GM19238 (cell line): ENCODE results near the gene FADS6.
A peak's percentile ranks its signal among the peaks of the same experiment; 100 is the strongest.

Experiments used
- DNase-seq: peaks from one replicate; pipeline ENCODE4 v3.0.0; 2011; ENCODE audit warnings: low spot score; ENCODE audit not compliant: insufficient read length

Gene FADS6

DNA sequence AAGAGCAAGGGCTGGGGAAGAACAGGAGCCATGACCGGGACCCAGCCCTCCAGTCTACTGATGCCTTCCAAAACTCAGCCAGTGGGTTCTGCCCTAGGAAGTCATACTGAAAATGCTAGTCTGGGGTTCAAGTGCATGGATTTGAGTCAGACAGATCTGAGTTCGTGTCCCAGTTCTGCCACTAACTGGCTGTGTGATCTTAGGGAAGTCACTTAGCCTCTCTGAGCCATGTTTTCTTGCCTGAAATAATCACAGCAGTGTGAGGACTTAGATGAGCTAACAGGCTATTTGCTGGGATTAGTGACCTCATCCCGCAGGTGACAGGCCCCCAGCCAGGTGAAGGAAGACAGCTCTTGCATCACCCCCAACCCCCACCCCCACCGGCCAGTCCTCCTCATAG lies 38.1 kb downstream of the FADS6 start:
- no peak for DNase-seq

DNA sequence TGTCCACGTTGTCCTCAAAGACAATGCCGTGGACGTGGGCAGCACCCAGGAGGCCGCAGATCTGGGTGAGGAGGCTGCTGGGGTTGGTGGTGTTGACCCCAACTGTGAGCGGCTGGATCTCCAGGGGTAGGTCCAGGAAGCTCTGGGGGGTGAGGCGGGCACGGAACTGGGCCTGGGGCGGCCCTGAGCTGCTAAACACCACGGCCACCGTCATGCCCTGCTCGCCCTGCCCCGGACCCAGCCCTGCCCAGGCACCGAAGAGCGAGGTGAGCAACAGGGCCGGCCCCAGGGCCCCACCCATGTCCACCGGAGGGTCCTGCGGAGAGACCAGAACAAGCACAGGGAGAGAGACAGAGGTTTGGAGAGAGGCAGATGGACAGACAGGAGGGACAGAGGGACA lies 38.6 kb downstream of the FADS6 start:
- no peak for DNase-seq

DNA sequence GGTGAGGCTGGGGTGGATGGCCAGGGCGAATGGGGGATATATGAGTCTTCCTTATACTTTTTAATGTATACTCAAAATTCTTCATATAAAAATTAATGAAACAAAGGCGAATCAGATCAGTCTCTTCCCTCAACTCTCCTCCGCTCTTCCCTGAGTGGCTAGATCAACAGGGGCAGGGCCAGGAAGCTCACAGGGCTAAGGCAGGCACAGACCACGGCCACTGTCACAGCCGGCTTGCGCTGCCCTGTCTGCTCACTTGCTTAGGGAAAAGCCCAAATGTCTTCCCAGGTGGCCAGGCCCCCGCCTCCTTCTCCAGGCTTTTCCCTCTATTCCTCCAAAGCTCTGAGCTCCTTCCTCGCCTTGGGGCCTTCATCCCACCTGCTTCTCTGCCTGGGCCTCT lies 39.8 kb downstream of the FADS6 start:
- no peak for DNase-seq

DNA sequence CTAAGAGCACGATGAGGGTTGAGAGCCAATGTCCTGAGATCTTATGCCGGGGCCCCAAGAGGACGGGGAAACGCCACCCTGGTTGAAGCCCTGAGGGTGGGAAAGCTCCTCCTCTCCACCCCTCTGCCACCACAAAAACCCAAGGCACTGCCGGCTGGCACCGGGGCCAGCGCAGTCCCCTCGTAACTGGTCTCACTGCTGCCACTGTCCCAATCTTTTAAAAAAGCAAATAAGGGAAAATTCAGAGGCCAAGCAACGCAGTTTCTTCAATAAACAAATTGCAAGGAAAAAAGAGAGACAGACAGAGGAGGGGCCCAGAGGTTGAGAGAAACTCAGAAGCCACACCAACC lies 40.4 kb downstream of the FADS6 start:
- no peak for DNase-seq

DNA sequence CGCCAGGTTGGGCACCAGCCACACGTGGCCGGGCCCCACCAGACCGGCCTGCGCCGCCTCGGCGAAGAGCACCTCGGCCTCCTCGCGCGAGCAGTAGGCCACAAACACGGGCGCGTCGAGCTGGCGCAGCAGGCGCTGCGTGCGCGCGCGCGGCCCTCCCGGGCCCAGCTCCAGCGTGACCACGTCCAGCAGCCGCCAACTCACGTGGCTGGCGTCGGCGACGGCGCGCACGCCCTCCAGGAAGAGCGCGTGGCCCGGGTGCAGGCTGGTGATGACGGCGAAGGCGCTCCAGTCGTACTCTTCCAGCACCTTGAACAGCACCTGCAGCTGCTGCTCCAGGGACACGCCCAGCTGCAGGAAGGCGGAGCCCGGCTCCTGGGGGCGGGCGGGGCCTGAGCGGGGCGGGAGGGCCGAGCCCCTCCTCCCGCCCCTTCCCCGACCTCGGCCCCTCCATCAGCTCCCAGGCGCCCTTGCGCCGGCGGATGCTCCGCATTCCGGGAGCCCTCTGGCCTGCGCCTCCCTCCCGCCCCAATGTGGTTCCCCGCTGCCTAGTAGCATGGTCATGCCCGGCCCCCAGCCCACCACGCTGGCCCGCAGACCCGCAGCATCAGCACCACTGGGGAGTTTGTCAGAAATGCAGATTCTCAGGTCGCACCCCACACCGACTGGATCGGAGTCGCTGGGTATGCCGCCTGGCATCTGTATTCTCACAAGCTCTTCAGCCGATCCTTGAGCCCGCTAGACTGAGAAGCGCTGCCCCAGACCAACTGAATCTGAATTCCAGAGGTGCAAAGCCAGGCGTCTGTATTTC lies 41.0 kb downstream of the FADS6 start:
- peak; percentile 76 for DNase-seq

DNA sequence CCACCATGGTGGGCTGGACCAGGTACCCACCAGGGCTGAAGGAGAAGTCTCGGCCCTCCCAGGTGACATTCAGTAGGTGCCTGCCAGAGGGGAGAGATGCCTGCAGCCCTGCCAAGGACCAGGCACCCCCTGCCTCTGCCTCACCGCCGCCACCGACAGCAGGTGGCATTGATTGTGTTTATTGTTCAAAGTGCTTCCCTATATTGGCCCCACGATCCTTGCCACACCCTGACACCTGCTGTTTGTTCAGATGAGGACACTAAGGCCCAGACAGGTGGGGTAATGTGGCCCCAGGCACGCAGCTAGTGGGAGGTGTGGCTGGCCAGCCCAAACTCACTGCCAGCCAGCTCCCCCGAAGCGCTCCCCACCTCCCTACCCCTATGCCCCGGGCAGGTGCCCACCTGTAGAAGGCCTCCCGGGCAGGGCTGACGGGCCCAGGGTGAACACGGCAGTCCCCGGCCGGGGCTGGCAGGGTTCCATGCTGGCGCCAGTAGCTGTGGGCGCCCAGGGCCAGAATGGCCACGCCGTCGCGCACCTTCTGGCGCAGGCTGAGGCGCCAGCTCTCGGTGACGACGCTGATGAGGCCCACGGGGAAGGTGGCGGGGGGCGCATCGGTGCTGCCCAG lies 41.7 kb downstream of the FADS6 start:
- no peak for DNase-seq

DNA sequence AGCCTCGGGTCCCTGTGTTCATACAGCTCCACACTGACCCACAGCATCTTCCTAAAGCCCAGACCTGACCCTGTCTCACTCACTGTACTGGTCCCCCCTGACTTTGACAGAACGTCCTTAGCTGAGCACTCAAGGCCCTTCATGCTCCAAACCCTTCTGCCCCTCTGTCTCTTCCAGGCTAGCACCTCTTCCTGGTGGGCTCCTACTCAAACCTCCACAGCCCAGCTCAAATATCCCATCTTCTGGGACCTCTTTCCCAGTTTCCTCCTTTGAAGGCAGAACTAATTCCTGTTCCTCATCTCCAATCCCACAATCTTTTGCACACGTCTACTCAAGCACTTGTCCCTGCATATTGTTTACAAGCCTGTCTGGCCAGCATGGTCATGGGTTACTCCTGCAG lies 42.5 kb downstream of the FADS6 start:
- no peak for DNase-seq

DNA sequence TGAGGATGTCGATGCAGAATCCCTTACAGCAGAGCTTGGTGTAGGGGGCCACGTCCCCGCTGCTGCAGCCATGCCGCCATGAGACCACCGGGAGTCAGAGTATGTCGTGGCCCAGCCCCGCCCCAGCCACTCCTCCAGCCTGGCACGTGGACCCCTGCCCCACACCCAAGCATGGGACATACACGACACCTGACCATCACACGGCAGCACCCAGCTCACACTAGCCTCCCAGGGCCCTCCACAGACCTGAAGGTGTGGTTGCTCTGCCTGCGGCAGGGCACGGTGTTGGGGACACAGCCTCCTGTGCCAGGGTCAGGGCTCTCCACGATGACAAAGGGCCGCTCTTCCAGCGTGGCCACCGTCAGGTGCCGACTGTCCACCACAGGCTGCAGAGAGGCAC lies 43.1 kb downstream of the FADS6 start:
- DNase-seq: no peak

DNA sequence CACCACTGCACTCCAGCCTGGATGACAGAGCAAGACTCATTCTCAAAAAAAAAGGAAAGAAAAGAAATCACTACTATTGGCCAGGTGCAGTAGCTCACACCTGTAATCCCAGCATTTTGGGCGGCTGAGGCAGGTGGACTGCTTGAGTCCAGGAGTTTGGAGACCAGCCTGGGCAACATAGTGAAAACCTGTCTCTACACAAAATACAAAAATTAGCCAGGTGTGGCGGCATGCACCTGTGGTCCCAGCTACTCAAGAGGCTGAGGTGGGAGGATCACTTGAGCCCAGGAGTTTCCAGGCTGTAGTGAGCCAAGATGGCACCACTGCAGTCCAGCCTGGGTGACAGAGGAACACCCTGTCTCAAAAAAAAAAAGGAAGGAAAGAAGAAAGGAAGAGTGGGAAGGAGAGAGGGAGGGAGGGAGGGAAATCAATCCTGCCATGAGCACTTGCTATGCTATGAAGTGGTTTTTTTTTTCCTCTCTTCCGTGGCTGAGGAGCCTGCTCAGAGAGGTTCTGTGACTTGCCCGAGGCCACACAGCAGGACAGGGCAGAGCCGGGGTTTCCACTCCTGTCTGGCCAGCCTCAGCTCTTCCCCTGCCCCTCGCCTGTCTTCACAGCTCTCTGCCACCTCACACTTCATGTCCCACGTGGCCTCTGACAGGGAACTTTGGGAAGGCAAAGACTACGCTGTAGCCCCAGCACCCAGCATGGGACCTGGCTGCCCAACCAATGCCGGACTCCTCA lies 44.6 kb downstream of the FADS6 start:
- DNase-seq: no peak

DNA sequence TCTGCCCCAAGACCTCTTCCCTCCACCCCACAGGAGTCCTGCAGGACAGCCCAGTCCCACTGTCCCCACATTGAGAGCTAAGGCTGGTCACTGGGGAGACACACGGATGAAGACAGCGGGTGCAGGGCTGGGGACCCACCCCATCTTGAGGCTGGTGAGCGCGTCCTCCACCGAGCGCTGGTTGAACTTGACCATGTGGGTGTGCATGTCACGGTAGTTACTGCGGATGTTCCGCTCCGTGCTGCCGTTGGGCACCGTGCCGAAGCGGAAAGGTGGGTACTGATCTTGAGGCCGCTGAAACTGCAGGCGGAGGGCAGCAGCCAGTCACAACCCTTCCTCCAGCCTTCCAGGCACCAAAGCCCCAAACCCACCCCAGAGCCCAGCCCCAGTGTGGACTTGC lies 46.8 kb downstream of the FADS6 start:
- DNase-seq: no peak

DNA sequence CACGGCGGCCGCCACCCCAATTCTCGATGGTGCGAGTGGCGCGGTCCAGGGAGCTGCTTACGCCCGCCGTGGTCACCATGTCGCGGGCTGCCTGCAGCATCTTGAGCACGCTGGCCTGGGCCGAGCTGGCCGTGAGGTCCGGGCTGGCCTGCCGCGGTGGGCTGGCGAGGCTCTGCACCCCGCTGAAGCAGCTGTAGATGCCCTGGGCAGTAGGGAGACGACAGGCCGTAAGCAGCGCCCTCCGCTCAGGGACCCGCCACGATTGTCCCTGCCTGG lies 50.1 kb downstream of the FADS6 start:
- DNase-seq: no peak

DNA sequence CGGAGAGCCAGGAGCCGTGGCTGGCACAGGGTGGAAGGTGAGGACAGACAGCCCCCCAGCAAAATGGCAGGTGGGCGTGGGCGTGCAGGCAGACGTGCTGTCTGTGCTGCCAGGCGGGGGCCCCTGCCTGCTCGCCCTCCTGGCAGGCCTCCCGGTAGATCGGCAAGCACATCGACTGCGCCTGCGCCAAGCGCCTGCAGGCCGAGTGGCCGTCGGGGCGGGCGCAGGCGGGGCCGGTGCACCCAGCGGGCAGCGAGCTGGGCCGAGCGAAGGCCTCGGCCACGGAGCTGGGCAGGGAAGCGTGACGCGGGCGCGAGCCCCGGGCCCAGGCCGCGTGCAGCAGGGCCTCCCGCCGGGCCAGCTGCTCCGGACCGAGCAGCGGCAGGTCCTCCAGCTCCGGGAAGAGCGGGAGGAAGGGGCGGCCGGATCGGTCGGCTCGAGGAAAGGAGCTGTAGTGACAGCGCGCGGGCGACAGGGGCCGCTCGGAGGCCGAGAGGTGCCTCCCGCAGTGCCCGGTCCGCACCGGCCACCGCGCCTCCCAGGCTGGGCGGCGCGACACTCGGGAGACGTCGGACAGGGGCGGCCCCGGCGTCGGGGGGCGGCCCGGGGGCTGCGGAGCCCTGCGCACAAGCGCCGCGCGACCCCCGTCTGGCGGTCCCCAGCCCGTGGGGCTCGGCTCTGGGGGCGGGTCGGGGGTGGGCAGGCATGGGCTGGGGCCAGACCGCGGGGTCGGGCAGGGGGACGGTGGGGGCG lies 50.7 kb downstream of the FADS6 start:
- no peak for DNase-seq

DNA sequence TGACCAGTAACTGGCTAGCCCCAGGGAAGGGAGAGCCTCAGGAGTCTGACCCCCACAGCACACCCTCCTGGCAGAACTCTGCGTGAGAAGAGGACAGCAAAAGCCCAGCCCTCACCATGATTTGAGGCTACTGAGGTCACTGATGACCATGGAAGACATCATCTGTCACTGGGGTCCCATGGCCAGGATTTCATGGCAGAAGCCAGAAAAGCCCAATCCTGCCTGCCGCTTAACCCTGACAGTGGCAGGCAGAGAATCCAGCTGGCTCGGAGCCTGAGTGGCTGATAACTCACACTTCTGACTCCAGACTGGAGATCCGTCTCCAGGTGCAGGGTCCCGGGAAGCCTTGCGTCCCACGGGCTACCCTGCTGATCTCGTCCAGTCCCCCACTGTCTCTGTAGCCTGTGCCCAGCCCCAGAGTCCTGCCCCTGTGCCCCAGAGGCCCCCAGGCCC lies 51.3 kb downstream of the FADS6 start:
- DNase-seq: no peak

DNA sequence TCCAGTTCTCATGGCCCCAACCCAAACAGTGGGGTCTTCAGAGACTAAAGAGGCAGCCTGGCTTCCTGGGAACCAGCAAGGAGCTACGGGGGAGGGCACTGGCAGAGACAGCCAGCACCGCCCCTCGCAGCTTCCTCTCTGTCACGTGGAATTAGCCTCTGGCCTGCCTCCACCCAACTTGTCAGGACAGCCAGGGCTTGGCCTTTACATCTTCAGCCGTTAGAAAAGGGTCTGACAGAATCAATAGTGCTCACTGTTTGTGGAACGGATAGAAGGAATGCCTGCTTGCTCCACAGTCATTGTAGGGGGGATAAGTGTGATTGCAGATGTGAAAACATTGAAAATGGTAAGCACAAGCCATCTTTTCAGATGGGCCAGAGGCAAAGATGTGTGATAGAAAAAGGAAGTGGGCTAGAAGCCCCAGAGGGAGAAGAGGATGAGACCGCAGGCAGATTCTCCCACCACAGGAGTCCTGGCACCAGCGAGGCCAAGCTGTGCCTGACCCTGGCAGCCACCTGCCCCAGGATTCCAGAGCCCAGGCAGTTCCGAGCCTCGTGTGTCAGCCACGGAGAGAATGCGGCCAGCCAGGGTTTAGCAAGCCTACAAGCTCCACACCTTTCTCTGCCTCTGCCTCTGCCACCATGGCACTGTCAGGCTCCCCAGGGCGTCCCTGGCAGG lies 52.3 kb downstream of the FADS6 start:
- no peak for DNase-seq

DNA sequence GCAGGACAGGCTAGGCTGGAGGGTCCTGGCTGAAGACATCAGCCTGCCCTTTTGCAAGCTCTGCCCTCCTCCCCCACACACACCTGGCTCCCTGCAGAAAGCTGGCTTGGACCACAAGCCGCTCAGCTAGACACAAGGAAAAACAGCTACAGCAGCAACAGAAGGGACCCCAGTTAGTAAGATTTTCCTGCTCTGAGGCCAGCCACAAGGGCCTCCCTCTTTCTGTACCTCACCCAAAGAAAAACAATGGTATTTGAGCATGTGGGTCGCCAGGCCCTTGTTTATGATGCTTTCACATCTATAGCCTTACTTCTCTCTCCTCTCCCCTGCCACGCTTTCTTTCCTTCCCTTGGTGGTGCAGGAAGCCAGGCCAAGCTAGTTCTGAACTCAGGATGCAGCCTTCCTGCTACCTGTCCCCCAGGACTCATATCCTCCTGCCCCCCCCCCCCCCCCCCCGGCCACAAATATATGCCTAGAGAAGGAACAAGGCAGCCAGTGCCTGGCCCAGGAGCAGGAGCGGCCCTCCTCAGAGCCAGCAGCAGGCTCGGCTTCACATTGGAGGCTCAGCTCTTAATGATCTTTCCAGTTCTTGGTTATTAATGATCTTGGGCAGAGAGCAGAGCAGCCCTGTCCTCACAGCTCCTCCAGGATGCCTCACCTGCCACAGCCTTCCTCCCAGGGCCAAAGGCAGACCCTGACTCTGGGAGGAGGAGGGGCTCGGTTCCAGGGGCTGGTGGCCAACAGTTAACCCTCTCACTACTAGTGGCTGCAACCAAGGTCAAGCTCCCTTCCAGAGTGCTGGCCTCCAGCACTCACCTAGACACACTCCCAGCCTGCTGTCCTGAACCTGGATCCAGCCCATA lies 53.2 kb downstream of the FADS6 start:
- no peak for DNase-seq

DNA sequence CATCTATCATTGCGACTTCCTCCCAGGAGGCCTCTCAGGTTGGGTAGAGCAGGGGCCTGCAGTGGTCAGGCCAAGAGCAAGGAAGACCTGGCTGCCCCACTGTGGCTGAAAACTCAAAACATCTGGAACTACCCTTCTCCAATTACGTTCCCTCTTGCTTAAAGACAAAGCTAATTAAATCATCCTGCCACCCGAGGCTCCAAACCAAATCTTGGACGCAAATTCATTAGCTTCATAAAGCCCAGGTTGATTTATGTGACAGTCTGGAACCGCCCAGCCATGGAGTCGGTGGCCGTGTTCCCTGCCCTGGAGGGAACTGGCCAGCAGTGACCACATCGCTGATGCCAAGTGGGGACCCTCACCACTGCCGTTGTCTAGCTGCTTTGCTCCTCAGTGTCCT lies 55.2 kb downstream of the FADS6 start:
- no peak for DNase-seq

DNA sequence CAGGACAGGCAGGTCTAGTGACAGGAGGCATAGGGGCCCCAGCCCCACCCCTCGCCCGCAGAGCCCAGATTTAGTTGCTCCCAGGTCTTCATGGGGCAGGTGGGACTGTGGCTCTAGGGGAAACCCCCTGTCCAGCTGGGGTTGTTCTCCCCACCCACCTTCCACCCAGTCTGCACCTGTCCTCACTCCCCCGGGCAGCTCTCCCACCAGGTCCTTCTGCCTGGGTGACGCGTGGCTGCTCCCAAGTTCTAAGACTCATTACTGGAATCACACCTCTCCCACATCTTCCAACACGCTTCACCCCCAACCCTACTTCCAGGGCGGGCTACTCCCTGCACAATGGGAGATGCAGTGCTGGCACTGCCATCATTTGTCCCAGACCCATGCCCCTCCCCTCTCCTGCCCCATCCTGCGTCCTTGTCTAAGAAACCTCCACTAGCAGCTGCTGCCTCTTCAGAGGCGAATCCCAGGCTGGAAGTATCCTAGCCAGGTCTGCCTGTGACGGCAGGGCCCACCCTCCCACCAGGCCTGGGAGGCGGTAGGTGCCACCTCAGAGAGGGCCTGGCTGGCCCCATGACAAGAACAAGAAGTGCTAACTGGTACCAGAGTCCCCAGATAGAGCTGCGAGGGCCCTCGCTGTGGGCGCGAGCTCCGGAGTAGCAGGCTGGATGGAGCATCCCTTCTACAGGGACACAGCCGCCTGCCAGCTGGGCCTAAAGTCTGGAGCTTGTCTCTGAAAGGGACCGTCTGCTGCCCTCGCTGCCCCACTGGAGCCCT lies 56.6 kb downstream of the FADS6 start:
- DNase-seq: no peak

DNA sequence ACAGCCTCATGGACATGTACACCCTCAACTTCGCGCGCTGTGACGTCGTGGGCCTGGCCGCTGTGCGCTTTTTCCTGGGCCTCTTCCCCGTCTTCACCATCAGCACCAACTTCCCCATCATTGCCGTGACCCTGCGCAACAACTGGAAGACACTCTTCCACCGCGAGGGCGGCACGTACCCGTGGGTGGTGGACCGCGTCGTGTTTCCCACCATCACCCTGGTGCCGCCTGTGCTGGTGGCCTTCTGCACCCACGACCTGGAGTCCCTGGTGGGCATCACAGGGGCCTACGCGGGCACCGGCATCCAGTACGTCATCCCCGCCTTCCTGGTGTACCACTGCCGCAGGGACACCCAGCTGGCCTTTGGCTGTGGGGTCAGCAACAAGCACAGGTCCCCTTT lies 57.2 kb downstream of the FADS6 start:
- no peak for DNase-seq

DNA sequence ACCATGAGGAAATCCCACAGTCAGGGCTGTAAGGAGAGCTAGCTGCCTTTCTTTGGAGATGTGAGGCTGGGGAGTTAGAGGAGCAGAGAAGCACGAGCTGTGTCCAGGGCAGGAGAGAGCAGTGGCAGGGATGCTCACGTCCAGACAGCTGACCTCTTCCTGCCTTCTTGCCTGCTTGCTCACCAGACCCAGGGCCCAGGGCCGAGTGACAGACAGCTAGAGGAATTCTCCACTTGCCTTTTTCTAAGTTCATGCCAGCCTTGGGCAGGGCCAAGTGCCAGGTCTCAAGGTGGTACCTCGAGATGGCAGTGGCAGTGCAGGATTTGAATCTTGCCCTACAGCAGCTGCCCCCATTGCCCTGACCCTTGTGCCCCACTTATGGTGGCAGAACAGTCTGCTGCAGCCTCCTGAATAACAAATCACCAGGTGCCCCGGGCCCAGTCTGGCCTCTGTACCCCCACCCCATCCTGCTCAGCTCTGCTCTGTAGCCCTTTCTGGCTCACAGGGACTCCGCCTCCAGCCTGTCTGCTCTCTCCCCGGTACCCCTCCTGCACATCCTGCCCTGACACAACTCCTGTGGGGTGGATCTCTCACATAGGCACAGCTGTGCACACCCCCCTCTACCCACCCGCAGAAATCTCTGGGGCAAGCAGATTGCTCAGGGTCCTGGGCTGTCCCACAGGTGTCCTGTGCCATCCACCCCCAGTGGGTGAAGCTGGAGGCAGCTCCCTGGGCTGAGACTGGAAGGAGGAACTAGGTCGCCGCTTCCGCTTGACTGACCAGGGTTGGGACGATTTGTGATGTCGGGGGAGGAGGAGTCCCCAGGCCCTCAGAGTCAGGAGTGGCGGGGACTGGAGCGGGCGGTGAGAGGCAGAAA lies 59.7 kb downstream of the FADS6 start:
- peak; percentile 69 for DNase-seq
